Thoracic aorta (tissue), 2 donors: ENCODE measurements around the gene CFDP1. TPM values are rescaled to one million over a fixed set of nuclear protein-coding genes. Genes with fewer than 3 reads are reported as not detected.
A peak's percentile ranks its signal among the peaks of the same experiment; 100 is the strongest.

ENCODE experiments used
- ATAC-seq: fragments of 150-250 bp; one replicate; pipeline ENCODE4 v1.8.0; 2017; ENCODE audit warnings: low read depth; ENCODE audit not compliant: insufficient number of reproducible peaks, low FRiP score
- DNase-seq: peaks from one replicate; pipeline ENCODE4 v3.0.0-alpha.2; 2020; ENCODE audit warnings: low spot score
- H3K27ac ChIP-seq, 2 donors: fragments of 200-600 bp; sonication (generic); 1 replicate in 1 of 2; 2 replicates in 1 of 2; pipeline ENCODE4 v1.5.1; 2016; ENCODE audit warnings: mild to moderate bottlenecking in 2 of 2, moderate library complexity in 2 of 2
- H3K27me3 ChIP-seq: fragments of 200-600 bp; sonication (generic); replicated peaks from 2 replicates; pipeline ENCODE4 v1.6.0; 2016; ENCODE audit warnings: mild to moderate bottlenecking; ENCODE audit not compliant: insufficient read depth
- H3K36me3 ChIP-seq: fragments of 200-600 bp; sonication (generic); one replicate; pipeline ENCODE4 v1.5.1; 2016
- H3K4me1 ChIP-seq, 2 donors: fragments of 200-600 bp; sonication (generic); 1 replicate in 1 of 2; 2 replicates in 1 of 2; pipeline versions ENCODE4 v1.5.1 to v1.6.0; 2016; ENCODE audit warnings: low read depth in 2 of 2, mild to moderate bottlenecking in 1 of 2; ENCODE audit not compliant: control insufficient read depth in 1 of 2
- H3K4me3 ChIP-seq: fragments of 200-600 bp; sonication (generic); 2 replicates; pipeline ENCODE4 v1.5.1; 2016; ENCODE audit warnings: mild to moderate bottlenecking
- H3K9me3 ChIP-seq: fragments of 200-600 bp; sonication (generic); 2 replicates; pipeline ENCODE4 v1.5.1; 2016
- total RNA-seq, 2 donors: library from RNA; depleted of rRNA; stranded (reverse); fragments of >200 nt; gene quantifications; one replicate each; pipeline versions ENCODE4 v1.1.0 to v1.2.3, GENCODE V29; 2016
- TF ChIP-seq, protein P1 (sequence below): fragments of 200-600 bp; sonication (generic); IDR thresholded peaks from one replicate; pipeline ENCODE4 v1.5.1; 2019; ENCODE audit warnings: antibody characterized with exemption

The CFDP1 gene
- total RNA-seq, 2 donors from 2014 or later, result 31.1 to 84.7 TPM

DNA sequence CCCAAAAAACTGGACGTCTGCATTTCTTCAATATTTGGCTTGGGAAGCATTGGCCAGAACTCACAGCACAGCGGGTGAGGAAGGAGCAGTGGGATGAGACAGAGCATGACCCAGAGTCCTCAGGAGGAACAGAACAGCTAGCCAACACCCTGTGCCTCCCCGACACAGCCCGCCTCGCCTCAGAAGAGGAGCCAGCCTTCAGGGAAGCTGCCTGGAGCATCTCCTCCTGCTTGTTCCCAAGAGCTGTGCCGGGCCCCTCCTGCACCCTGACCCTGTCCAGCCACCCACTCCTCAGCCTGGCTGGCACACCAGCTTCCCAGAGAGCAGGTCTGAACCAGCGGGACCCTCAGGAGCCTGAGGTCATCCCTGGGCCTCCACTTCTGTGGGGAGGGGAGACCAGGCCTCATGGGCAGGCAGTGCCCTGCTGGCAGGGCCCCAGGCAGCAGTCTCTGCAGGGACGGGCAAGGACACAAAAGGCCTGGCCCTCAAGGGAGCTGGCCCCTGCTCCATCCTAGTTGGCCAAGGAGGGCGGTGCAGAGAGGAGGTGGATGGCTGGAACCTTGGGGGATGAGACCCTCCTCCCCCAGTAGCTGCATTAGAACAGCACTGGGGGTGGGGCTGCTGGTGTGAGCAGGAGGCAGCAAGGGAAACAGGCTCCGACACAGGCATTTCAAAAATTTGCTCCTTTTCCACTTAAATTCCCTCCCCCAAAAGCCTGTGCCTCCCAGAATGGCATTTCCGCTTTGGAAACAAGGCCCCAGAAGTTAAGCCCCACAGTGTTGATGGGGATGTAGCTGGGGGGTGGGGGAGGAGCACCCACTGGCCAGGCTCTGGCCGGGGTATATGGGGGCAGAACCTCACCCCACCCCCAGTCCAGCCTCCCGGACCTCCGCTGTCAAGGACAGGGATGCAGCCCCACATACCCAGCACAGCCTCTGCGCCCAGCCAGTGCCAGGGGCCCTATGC is 180.1 kb downstream of the CFDP1 start:
- H3K27me3 ChIP-seq, result no peaks in the 10 kb centered on the region
- no peaks in the 10 kb centered on the region for H3K9me3 ChIP-seq
- DNase-seq, result no peak
- no peak for ATAC-seq
- peaks cover 78 to 86% of the 10 kb centered on the region in 2 donors for H3K4me1 ChIP-seq
- H3K27ac ChIP-seq, result peak overlapping the region; percentile 96
- no peaks in the 10 kb centered on the region for H3K36me3 ChIP-seq
- TF ChIP-seq, protein P1, sequence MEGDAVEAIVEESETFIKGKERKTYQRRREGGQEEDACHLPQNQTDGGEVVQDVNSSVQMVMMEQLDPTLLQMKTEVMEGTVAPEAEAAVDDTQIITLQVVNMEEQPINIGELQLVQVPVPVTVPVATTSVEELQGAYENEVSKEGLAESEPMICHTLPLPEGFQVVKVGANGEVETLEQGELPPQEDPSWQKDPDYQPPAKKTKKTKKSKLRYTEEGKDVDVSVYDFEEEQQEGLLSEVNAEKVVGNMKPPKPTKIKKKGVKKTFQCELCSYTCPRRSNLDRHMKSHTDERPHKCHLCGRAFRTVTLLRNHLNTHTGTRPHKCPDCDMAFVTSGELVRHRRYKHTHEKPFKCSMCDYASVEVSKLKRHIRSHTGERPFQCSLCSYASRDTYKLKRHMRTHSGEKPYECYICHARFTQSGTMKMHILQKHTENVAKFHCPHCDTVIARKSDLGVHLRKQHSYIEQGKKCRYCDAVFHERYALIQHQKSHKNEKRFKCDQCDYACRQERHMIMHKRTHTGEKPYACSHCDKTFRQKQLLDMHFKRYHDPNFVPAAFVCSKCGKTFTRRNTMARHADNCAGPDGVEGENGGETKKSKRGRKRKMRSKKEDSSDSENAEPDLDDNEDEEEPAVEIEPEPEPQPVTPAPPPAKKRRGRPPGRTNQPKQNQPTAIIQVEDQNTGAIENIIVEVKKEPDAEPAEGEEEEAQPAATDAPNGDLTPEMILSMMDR, result no peak
- peak overlapping the region; percentile 63 for H3K4me3 ChIP-seq

DNA sequence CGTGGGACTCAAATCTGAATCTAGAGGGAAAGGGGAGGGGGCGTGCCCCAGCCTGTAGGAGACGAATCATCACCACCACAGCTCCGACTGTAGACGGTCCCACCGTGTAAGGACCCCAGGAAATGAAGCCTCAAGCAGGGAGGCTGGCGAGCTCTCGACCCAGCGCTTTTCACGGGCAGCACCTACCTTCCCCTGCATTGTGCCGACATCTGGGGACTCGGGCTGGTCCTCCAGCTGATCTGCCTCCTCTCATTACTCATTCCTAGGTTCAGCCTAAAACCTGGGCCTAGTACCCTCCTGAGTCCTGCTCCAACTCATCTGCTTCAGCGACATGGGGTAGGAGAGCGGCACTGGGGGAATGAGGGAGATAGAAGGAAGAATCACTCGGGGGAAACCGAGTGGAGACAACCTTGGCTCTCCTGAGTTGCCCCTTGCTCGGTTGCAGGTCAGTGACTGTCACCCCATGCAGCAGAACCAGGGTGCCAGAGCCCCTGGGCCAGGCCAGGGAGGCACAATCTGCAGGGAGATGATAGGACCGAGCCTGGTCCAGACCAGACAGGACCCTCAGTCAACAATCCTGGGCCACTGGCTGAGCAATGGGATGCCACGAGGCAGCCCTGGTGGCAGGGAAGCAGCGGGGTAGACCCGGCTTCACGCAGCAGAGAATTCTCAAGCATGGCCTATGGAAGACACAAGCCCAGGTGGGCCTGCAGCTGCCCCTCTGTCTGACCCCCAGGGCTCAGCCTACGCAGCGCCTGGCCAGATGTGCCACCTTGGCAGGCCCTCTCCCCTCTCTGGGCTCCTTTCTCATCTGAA is 181.0 kb downstream of the CFDP1 start:
- TF ChIP-seq, protein P1, result no peak
- no peak for ATAC-seq
- peak overlapping the region; percentile 63 for H3K4me3 ChIP-seq
- no peaks in the 10 kb centered on the region for H3K9me3 ChIP-seq
- H3K27ac ChIP-seq, result peak overlapping the region; percentile 96
- H3K27me3 ChIP-seq, result no peaks in the 10 kb centered on the region
- DNase-seq, result no peak
- H3K36me3 ChIP-seq, result no peaks in the 10 kb centered on the region
- peaks cover 78 to 86% of the 10 kb centered on the region in 2 donors for H3K4me1 ChIP-seq

DNA sequence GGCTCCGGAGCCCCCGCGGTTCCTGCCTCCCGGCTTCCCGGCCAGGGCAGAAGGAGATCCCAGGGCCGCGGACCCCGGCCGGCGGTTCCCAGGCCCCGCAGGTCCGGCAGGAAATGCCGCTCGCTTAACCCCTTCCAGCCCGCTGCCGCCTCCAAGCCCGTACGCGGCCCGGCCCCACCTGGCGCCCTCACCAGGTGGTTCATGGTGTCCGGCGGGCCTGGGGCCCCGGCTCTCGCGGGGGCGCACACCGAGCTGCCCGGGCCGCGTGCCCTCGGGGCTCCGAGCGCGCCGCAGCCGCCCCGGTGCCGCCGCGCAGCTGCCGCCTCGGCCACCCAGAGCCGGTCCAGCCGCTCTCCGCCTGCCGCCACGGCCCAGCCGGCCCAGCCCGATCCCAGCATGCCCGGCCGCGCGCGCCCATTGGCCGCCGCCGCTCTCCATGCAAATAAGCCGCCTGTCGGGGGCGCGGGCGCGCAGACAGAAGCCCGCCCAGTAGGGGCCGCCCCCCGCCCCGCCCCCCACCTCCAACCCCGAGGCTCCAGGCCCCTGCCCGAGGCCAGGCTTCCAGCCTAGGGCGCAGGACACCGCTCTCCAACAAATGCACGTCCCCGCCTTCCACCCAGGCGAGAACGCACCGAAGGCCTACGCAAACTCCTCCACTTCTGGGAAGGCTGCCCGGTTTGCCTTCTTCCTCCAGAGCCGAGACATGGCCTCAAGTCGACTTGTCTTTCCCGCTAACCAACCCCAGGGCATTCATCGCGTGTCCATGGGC is 181.8 kb downstream of the CFDP1 start, which contains the start of gene BCAR1:
BCAR1 (minus strand) TSS at position 345 of the 769 bp plus-strand sequence; CDS start at position 203, 142 bp downstream.
- no peaks in the 10 kb centered on the region for H3K9me3 ChIP-seq
- ATAC-seq, result peak; percentile 38
- DNase-seq, result no peak
- peak within 1 kb of the TSS; percentile 92 for H3K4me3 ChIP-seq
- no peaks in the 10 kb centered on the region for H3K36me3 ChIP-seq
- TF ChIP-seq, protein P1, result peak; percentile 16
- peaks cover 78 to 86% of the 10 kb centered on the region in 2 donors for H3K4me1 ChIP-seq
- H3K27ac ChIP-seq, result peak within 1 kb of the TSS; percentile 96 to 99
- no peaks in the 10 kb centered on the region for H3K27me3 ChIP-seq

DNA sequence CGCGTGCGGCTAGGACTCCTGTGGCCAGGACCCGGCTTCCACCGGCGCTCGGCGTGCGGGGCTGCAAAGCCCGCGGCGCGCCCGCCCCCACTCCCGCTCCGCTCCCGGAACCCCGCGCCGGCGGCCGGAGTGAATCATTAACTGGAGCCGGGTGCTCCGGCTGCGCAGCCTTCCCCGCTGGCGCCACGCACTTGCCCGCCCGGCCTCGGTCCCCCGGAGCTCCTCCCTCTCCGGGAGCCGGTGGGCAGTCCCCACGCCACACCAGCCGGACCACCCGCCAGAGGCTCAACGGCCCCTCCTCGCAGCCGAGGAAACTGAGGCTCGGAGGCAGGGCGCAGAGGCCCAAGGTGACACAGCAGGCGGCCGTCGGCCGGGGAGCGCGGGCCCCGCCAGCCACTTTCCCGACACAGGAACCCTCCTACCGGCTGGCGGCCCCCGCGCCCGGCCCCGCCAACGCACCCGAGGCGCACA is 182.5 kb downstream of the CFDP1 start:
- no peak for DNase-seq

More for the DNA sequence above, 182.5 kb downstream of the CFDP1 start:
- H3K27ac ChIP-seq, result peak overlapping the region; percentile 96 to 99
- no peaks in the 10 kb centered on the region for H3K9me3 ChIP-seq
- TF ChIP-seq, protein P1, result no peak
- no peaks in the 10 kb centered on the region for H3K36me3 ChIP-seq
- peak overlapping the region; percentile 92 for H3K4me3 ChIP-seq
- no peaks in the 10 kb centered on the region for H3K27me3 ChIP-seq
- peaks cover 78 to 86% of the 10 kb centered on the region in 2 donors for H3K4me1 ChIP-seq
- ATAC-seq, result no peak
